Epithelial cell of prostate (primary cell): ENCODE data around the gene PPIP5K1.
"Not testable (repeated sequence)": the region's sequence is repeated elsewhere in the genome, so short reads cannot be mapped to it uniquely, and the experiment has no call there.

Experiments used
- DNase-seq: peaks from one replicate; pipeline ENCODE4 v3.0.0-alpha.2; 2011; ENCODE audit warnings: low read depth, low spot score
- H3K27ac ChIP-seq: fragments of 450-650 bp; 2 replicates; pipeline ENCODE4 v1.5.1; 2017; ENCODE audit warnings: mild to moderate bottlenecking

PPIP5K1 gene

GRCh38 chr15:43589778-43590466, at the start of gene PPIP5K1:
Gene PPIP5K1 (minus strand): TSS chr15:43590208. CDS start chr15:43584504, 5,704 bp downstream.
- not testable (repeated sequence) for DNase-seq, H3K27ac ChIP-seq

- not testable (repeated sequence) for DNase-seq, H3K27ac ChIP-seq
These were observed 48.6 kb upstream of the PPIP5K1 start for GRCh38 chr15:43638464-43639204.

GRCh38 chr15:43626937-43627336, 36.9 kb upstream of the PPIP5K1 start:
- not testable (repeated sequence) for DNase-seq, H3K27ac ChIP-seq

- H3K27ac ChIP-seq = no peak overlapping the region
- no peak for DNase-seq
These were observed 35.1 kb upstream of the PPIP5K1 start for GRCh38 chr15:43625106-43625505.

GRCh38 chr15:43622068-43622799, 32.2 kb upstream of the PPIP5K1 start:
- DNase-seq = not testable (repeated sequence)

DNA sequence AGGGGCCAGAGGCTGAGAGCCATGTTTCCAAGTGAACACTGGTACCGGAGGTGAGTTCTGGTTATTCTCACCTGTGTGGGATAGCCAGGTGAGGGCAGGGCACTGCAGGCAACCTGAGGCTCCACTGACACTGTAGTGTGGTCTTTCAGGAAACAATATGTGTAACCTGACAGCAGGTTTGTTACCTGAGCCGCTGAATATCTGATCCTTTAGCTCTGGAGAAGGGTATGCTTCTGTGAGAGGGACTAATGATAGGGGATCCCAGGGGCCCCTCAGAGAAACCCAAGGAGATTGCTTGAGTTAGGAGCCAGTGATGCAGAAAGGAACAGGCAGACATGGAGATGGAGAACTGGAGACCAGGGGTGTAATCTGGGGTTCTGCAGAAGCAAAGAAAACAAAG, 28.7 kb upstream of the PPIP5K1 start, which contains the start of gene STRC:
STRC (minus strand) TSS at position 101 of the 400 bp plus-strand sequence; CDS start at position 23, 78 bp downstream.
- H3K27ac ChIP-seq = not testable (repeated sequence)

More at GRCh38 chr15:43622068-43622799, 32.2 kb upstream of the PPIP5K1 start:
- H3K27ac ChIP-seq = not testable (repeated sequence)

GRCh38 chr15:43617750-43618149, 27.7 kb upstream of the PPIP5K1 start:
- DNase-seq, H3K27ac ChIP-seq: not testable (repeated sequence)

More for the DNA sequence above, 28.7 kb upstream of the PPIP5K1 start, which contains the start of gene STRC:
- DNase-seq = not testable (repeated sequence)

- not testable (repeated sequence) for H3K27ac ChIP-seq, DNase-seq
These were observed 12.2 kb upstream of the PPIP5K1 start for GRCh38 chr15:43602233-43602632.

DNA sequence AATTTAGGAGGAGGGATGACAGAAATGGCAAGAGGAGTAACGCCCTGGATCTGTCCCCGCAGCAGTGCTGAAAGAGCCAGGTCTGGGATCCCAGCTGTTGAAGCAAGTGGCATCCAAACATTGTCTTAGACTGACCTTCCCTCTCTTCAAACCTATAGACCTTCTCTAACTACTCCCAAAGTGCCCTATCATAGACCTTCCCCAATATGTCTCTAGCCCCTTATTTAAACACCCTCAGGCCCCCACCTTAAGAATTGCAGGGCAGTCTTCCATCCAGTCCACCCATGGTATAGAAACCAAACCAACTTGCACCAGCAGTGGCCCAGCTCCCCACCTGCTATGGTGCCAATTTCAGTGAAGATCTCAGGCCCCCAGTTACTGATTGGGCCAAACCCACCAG, 10.2 kb upstream of the PPIP5K1 start:
- DNase-seq, H3K27ac ChIP-seq: not testable (repeated sequence)

DNA sequence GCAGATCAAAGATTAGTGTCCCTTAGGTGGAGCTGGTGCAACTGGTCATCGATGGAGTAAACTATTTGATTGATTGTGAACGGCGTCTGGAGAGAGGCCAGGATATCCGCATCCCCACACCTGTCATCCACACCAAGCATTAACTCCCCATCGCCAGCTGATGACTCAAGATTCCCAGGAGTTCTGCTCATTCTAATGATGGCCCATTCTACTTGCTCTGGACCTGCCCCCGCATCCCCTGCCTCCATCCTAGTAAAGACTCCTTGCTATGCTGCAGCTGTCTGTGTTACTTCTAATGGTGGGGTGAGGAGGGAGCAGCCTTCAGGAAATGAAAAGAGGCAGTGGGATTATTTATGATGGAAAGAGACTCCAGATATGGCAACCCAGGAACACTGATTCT, 9.1 kb upstream of the PPIP5K1 start:
- DNase-seq, H3K27ac ChIP-seq: not testable (repeated sequence)

DNA sequence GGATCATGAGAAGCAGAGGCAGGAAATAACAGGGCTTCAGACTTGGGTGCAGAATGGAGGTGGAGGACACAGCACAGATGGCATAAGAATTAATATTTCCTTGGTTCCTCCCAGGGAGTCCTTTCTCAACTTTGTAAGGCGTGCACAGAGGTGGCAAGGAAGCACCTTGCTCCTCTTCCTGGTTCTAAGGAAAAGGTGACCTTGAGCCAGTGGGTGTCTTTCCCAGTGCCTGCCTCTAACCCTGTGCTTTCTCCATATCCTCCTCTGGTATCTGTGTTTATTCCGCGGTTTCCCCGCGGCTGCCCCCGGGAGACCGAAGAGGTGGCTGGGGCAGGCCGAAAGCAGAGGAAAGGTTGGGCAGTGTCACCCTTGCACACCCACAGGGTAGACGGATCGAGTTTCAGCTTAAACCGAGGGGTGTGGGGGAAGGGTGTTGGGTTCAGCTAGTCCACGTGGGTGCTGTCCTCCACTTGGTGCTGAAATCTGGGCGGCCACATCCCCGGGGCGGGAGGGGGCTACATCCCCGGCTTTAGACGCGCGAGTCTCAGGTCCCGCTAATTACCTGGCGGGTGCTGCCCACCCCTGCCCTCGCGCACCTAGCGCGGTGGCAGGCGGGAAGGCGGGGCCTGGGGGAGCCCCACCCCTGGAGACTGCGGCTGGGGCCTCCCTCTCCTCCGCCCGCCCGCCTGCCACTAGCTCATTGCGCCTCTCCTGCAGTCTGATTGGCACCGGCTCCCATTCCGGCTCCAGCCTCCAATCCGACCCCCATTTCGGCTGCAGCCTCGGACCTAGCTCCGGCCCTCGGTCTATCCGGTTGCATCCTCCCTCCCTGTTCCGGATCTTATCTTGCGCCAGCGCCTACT, 3.6 kb upstream of the PPIP5K1 start, which contains the start of gene CKMT1B:
CKMT1B (plus strand) TSS at position 700 of the 863 bp plus-strand sequence. CDS start 192 bp downstream, outside the sequence.
- DNase-seq, H3K27ac ChIP-seq: not testable (repeated sequence)

DNA sequence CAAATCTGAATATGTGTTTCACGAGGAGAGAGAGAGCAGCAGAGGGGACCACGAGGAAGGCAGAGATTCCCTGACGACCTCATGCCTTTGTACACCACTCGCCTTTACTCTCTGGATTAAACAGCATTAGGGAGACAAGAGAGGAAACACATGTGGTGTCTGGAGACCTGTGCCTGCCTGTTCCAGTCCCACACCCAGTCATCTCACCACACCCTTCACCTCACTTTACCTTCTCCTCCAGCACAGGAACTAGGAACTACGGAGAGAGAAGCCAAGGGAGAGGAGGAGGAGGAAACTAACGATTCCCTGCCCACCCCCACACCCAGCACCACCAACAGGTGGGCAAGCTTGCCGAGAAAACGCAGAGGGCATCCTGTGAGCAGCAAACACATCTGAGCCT, 2.8 kb upstream of the PPIP5K1 start:
- H3K27ac ChIP-seq, DNase-seq: not testable (repeated sequence)

- DNase-seq, H3K27ac ChIP-seq: not testable (repeated sequence)
These were observed 15.4 kb downstream of the PPIP5K1 start for GRCh38 chr15:43574607-43575006.

- DNase-seq, H3K27ac ChIP-seq: not testable (repeated sequence)
These were observed 23.4 kb downstream of the PPIP5K1 start for GRCh38 chr15:43566615-43567014.

DNA sequence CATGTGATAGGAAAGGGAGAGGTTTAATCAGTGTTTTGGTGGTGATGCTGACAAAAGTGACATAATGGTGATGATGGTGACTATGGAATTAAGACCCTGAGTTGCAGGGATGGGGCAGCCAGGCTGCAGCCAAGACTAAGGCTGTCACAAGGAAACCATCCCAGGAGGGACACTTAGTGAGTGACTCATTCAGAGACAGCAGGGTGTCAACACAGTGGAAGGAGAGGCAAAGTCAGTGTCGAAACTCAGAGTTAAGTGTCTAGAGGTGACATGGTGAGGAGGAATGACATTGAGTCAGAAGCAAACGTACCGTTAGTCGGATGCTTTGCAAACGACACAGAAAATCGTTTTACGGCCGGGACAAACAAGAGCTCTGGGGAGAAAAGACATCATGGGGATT, 26.2 kb downstream of the PPIP5K1 start:
- not testable (repeated sequence) for DNase-seq, H3K27ac ChIP-seq

- not testable (repeated sequence) for DNase-seq, H3K27ac ChIP-seq
These were observed 27.3 kb downstream of the PPIP5K1 start for GRCh38 chr15:43562753-43563152.

GRCh38 chr15:43552986-43553385, 37.0 kb downstream of the PPIP5K1 start:
- H3K27ac ChIP-seq = no peak overlapping the region
- no peak for DNase-seq

DNA sequence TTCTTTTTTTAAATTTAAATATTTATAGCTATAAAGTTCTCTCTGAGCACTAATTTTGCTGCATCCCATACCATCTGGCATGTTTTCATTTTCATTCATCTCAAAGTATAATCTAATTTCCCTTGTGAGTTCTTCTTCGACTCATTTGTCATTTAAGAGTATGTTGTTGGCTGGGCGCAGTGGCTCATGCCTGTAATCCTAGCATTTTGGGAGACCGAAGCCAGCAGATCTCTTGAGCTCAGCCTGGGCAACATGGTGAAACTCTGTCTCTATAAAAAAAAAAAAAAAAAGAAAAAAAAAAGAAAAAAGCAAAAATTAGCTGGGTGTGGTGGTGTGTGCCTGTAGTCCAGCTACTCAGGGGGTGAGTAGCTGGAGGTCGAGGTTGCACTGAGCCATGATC, 37.8 kb downstream of the PPIP5K1 start:
- no peak overlapping the region for H3K27ac ChIP-seq

More for the DNA sequence above, 37.8 kb downstream of the PPIP5K1 start:
- DNase-seq = no peak
